ENCODE data around the gene ULK1.

ULK1 gene

DNA sequence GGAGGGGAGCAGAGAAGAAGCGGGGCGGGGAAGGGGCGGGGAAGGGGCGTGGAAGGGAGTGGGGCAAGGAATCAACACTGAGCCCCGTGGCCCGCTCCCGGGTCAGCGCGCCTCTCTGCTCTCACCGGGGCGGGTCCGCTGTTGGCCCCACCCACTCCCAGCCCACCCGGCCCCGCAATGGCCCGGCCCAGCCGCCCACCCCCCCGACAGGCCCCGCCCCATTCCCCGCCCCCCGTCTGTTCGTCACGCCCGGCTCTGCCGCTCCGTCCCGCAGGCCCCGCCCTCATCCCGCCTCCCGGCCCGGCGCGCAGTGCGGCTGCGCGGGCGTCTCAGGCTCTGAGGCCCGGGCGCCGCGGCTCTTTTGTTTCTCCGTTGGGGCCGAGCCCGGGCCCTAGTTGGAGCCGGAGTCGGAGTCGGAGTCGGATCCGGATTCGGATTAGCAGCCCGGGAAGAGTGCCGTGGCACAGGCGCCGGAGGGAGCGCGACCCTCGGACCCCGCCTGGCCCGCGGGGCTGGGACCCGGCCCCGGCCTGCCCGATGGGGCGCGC lies at the start of gene ULK1:
Gene ULK1 (plus strand): TSS at position 310 of the 548 bp plus-strand sequence. CDS start 380 bp downstream, outside the sequence.
- peak; percentile 73 to 98 for DNase-seq

DNA sequence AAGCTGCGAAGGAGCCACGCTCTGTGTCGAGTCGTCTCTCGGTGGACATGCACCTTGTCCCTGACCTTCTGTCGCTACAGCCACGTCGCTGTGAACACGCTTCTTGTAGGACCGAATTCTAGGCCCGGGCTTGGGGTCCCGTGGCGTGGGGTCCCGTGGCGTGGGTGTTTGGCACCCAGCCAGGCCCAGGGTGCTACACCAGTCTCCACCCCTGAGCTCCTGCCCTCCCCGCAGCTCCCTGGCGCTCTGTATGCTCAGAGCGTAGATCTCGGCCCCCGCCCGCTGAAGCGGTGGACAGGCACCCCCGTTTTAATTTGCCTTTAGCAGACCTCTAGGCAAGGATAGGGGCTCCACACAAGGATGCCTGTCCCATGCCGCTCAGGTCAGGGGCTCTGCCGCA lies 49.8 kb upstream of the ULK1 start:
- DNase-seq: no peak

GRCh38 chr12:131845121-131845520 lies 49.3 kb upstream of the ULK1 start:
- no peak for DNase-seq

DNA sequence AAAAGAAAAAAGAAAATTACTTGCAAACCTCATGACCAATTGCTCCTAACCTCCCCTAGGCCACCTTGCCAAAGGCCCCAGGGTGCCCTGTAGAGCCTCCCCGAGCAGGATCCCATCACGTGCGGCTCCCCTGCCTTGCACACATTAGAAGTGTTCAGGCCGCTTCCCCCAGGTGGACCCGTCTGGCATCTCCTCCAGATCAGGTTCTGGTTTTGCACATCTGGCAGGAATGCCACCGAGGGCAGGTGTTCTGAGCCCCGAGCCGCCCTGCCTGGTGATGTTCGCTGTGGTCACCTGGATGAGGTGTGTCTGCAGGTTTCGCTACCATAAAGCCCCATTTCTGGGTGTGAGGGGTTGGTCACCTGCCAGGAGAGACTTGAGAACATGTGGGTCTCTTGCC lies 47.0 kb upstream of the ULK1 start:
- DNase-seq: no peak

- no peak for DNase-seq
Measured at GRCh38 chr12:131848753-131849152, 45.7 kb upstream of the ULK1 start.

DNA sequence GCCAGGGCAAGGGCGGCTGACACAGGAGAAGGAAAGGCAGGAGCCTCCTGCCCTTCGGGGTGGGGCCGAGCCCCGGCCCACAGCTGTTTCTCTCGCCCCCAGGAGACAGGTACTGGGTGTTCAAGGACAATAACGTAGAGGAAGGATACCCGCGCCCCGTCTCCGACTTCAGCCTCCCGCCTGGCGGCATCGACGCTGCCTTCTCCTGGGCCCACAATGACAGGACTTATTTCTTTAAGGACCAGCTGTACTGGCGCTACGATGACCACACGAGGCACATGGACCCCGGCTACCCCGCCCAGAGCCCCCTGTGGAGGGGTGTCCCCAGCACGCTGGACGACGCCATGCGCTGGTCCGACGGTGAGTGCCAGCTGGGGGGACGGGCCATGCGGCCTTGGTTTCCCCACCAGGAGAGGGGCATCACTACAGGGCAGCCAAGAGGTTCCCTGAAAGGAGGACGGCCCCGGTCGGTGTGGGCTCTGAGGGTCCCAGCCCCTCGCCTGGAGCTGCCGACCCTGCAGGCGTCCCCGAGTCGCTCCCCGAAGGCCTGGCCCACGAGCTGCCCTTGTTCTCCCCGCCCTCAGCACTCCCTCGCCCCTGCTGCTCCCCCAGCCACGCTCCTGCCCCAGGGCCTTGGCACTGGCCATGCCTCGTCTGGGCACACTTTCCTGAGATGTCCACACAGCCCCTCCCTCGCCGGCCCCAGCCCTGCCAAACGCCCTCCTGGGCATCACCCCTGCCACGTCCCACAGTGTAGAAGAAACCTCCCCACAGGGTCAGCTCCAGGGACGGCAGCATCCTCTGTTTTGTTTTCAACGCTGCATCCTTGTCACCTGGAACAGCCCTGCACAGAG lies 44.5 kb upstream of the ULK1 start:
- no peak for DNase-seq

GRCh38 chr12:131850856-131851559 lies 43.4 kb upstream of the ULK1 start:
- peak in 1 of 2 experiments; percentile 38 for DNase-seq

DNA sequence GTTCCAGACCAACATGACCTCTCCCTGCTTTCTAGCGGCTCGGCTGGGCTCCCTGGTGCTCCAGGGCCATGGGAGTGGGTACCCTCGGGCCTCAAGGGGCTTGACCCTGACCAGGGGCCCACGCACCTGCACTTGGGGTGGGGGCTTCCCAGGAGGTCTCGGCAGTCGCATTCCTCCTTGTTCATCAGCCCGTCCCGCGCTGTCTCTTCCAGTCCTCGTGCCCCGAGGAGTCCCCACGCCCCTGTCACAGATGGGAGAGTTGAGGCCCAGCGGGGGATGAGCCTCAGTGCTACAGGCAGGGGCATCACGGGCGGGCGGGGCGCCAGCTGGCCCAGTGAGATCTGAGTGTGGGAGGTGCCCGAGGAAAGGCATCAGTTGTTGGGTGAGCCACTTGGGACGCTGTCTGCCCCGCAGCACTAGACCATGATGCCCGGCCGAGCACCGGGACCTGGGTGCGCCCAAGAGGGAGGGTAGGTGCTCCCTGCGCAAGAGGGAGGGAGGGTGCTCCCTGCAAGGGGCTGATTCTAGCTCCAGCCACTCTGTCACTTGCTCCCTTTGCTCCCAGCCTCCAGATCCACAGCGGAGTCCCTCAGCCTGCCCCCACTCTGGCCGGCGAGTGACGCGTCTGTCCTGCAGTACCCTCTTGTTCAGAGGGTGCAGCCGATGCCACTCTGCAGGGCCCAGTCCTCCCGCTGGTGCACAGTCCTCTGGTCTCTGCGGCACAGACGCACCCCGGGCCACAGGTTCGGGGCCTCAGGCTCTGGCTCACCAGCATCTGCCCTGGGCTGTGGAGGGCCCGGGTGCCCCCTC lies 42.5 kb upstream of the ULK1 start:
- DNase-seq: no peak

GRCh38 chr12:131852551-131853299 lies 41.7 kb upstream of the ULK1 start:
- DNase-seq: no peak

- DNase-seq: no peak
Measured at GRCh38 chr12:131853832-131854797, 40.3 kb upstream of the ULK1 start.

GRCh38 chr12:131854861-131855476 lies 39.5 kb upstream of the ULK1 start:
- no peak for DNase-seq

- peak in 1 of 2 experiments; percentile 56 for DNase-seq
Measured at GRCh38 chr12:131855521-131856142, 38.8 kb upstream of the ULK1 start.

DNA sequence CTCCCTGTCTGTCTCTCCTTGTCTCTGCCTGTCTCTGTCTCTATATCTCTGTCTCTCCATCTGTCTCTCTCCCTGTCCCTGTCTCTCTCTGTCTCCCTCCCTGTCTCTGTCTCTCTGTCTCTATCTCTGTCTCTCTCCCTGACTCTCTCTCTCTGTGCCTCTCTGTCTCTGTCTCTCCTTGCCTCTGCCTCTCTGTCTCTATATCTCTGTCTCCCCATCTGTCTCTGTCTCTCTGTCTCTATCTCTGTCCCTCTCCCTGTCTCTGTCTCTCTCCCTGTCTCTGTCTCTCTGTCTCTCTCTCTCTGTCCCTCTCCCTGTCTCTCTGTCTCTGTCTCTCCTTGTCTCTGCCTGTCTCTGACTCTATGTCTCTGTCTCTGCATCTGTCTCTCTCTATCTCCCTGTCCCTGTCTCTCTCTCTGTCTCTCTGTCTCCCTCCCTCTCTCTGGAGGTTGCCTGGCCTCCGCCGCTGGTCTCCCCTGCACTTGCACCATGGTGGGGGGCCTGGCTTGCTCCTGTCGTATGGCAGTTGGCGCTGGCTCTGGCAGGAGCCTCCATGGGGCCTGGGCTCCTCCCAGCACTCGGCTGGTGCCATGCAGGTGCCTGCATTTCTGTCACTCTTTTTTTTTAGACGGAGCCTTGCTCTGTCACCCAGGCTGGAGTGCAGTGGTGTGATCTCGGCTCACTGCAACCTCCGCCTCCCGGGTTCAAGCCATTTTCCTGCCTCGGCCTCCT lies 37.9 kb upstream of the ULK1 start:
- DNase-seq: no peak

GRCh38 chr12:131857908-131858850 lies 36.2 kb upstream of the ULK1 start:
- no peak for DNase-seq

DNA sequence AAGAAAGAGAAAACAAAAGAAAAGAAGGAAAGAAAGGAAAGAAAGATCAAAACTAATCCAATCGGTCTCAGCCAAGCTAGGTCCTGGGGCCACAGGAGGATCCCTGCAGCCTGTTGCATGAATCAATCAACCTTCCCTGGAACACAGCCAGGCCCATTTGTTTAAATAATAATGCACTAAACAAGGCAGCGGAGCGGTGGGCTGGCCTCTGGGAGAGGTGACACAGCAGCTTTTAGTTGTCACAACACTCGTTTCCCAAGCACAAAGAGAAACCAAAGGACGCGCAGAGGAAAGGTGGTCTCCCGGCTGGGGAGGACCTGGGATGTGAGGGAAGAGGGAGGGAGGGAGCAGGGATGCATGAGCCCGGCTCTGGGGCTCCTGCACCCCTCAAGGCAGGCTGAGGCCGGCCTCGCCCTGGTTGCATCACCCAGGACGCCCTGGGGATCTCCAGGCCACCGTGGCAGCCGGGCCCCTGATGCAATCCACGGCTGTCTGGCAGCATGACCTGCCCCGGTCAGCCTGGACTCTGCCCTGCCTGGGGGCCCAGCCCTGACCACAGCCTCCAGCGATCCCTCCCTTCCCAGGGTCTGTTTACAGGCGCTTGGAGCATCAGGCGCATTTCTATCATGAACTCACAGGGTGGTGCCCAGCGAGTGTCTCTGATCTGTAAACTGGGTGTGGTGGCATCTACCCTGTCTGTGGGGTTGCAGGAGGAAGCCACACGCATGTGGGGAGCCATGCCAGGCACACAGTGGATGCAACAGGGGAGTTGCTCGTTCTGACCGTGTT lies 33.8 kb upstream of the ULK1 start:
- peak; percentile 19 to 73 for DNase-seq

- DNase-seq: no peak
Measured at GRCh38 chr12:131861261-131862083, 33.0 kb upstream of the ULK1 start.

All from NCI-H526 (cell line).